Esophagus mucosa (tissue), 1 donor: ENCODE measurements around the gene TIMP2. TPM values are rescaled to one million over a fixed set of nuclear protein-coding genes. Genes with fewer than 3 reads are reported as not detected.
"Not testable (repeated sequence)": the region's sequence is repeated elsewhere in the genome, so short reads cannot be mapped to it uniquely, and the experiment has no call there.

Source experiments
- ATAC-seq: fragments of 200-7000 bp; cut with Tn5 transposase; one replicate; pipeline ENCODE4 v1.9.1; 2020
- total RNA-seq: library from RNA; stranded (reverse); gene quantifications from one replicate; pipeline ENCODE4 v1.2.4, GENCODE V29; 2023
- donor health status: DM: yes; HTN: yes; CAD: no.

The TIMP2 gene
- total RNA-seq, 1 donor from 2014 or later = 16.1 TPM

DNA sequence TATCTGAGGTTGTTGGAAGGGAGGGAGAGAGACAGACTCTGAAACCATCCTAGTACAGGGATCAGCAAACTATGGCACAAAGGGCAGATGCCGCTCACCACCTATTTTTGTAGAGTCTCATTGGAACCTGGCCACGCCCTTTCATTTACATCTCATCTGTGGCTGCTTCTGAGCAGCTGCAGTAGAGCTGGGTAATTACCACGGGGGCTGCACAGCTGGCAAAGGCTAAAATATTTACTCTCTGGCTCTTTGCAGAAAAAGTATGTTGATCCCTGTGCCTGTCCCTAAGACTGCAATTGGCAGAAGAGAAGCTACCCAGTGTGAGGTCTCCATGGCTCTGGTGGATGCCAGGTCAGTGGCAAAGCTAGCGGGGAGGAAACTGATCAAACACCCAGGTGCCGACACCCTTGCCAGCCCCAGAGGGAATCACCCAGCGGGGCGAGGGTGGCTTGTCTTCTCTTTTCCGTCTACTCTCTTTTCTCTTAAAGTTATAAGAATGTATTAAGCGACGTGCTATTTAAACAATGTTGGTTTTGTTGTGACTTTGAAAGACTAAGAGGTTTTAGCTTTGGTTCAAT lies 36.2 kb downstream of the TIMP2 start:
- no peak for ATAC-seq

DNA sequence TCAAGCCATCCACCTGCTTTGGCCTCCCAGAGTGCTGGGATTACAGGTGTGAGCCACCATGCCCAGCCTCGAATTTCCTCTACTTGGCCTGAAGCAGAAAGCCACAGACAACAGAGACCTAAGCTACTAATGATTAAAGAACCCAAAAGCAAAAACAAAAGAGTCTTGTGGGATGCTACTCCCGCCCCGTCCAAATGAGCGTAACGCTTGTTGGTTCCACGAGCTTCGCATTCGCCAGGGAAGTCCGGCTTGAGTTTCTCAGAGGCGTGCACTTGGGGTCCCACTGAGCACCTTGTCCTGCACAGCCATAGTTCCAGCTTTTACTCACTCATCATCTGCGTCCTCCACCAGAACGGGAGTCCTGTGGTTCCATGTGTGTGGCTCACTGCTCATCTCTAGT lies 38.2 kb downstream of the TIMP2 start:
- no peak for ATAC-seq

DNA sequence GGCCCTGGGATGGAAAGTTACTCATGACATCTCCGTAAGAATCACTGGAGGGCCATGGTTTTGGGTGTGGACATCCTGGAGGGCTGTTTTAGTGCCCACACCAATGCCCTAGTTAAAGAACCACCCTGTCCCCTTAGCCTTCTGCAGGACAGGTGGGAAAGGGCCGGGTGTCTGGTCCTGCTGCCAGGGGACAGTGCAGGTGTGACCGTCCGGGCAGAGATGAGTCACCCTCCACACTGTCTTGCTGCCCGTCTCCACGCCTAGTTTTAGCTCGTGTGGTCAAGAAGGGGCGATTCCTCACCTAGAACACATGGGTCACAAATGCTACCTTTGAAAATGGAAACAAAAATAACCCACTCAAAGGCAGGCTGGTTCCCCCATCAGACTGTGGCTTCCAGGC lies 39.2 kb downstream of the TIMP2 start:
- no peak for ATAC-seq

DNA sequence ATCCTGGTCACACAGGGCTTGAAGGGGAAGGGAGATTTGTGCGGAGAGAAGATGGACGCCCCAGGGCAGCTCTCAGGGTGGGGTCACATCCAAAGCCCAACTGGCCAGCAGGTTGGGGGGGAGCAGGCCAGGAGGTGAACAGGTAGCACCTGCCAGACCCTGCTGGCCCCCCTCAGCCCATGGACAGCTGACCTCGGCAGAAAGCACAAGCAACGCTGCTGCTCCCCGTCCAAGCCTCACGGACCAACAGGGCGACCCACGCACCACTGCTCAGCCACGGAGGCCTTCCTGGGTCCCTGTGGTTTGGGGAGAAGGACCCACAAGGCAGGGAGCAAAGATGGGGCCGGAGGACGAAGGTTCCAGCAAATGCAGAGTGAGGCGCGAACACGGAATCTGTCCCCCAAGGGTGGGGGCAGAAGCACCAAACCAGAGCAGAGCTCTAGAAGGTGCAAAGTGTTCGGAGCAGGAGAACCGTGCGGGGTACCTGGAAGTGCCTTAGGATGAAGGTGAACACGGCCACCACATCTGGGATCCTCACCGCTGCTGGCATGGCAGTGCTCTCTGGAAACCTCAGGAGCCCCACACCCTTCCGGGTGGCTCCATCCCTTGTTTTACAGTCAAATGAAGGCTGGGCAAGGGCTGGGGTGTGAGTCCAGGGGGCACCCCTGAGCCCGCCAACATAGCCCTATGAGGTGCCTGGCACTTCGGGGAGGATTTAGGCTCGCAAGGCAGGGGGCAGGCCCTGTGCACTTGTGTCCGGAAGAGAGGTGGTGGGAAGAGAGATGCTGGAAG lies 40.1 kb downstream of the TIMP2 start:
- ATAC-seq = no peak

DNA sequence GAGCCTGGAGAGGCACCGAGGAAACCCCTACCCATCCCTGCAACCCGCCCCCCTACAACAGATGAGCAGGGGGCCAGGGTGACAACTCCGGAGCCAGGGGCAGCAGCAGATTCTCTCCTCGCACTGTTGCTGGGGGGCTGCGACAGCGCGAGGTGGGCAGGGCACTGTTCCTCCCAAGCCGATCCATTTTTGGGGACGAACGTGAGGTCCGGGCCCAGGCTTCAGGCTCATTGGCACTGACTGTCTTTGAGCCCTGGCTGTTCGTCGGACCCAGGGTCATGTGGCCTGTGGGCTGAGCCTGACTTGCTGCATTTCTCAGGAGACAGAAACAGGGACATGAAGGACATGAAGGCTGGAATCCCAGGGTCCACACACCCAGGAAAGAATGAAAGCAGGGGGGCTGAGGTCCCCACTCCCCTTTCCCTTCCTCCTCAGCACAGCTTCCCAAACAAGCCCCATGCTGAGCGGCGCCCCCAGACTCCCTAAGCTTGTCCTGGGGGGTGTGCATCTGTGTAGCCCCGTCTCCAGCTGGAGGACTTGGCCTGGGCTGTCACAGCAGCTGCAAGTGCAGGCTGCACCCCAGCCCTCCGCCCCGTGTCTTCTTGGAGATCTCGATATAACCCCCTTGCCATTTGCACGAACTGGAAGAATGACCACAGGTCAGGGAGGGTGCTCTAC lies 40.9 kb downstream of the TIMP2 start:
- ATAC-seq = no peak

DNA sequence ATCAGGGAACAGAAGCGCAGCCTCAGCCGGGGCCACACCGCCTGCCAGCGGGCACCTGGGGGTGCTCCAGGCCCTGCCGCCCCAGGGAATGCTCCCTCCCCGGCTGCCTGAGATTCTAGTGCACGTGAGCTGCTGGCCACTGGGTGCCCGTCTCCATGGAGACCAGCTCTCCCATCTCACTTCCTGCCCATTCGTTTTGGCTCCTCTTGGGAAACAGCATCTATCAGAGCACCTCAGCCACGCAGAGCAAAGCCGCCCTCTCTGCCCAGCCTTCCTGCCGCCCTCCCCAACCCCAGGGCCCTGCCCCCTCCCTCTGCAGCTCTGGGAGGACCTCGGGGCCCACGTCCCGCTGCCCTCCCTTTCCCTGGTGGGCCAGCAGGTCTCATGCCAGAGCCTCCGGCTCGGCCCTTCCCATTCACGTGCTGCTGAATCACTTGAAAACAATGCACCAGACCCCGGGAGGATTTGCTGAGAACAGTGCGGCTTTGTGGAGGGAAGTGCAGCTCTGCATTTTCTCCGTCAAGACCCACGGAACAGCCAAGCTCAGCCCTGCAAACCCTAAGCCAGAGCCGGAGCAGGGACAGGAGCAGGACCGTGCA lies 41.6 kb downstream of the TIMP2 start:
- ATAC-seq = peak; percentile 35

DNA sequence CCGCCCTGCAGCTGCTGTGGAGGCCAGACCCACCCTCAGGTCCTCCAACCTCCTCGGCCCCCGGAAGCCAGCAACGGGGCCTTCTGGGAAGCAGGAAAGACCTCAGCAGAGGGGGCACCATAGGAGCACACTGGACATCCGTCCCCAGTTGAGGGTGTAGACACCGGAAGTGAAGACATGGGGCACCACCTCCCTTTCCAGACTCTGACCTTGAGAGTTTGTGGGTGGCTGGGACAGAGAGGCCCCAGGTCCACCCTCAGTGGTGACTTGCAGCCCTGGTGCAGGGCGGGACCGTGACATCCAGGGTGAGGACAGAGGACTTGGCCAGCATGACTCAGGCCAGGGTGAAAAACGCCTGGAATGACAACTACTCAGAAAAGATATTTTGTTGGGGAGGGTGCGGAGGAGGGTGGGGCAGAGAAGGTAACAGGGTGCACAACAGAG lies 42.1 kb downstream of the TIMP2 start:
- ATAC-seq = peak; percentile 83

DNA sequence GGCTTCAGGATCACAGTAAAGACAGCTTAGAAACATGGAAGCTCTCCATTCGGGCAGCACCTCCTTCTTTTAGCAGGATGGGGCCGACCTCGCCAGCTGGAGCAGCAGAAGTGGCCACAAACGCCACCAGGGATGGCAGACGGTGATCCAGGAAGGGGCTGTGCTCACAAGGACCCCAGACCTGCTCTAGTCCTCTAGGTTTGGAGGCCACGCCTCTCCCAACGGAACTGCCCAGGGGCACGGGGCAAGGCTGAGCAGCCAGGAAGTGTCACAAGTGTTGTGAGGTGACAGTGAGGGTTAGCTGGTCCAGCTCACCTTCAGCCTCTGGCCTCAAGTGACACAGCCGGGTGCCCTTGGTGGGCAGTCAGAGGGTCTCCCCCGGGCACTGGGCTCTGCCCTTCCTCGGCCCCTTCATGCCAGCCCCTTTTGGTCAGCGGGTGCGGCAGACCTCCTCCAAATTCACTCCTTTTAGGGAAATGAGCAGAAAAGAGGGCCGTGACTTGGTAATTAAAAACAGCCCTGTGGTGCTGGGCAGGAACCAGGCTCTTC lies 42.6 kb downstream of the TIMP2 start:
- ATAC-seq = no peak

DNA sequence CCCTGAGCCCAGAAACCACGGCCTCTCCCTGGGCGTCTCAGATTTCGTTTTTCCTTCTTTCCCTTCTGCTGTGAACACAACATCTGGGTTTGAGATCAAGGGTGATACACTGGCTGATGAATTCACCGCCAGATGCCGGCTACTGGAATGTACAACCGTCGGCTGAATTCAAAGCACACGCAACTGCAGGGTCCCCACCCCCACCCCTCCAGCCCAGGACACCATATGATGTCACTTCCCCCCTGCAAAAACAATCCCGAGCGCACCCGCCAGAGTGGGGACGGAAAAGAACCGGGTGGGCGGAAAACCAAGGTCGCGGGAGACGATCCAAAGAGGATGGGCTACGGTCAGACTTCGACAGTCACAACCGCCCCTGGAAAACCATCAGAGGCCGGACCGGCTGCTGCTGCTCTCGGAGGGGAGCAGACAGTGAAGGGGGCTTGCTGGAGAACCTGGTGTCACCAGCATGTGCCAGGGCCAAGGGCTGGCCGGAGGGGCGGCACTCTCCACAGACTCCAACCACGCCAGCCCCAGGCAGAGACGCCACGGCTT lies 45.5 kb downstream of the TIMP2 start:
- ATAC-seq = no peak

DNA sequence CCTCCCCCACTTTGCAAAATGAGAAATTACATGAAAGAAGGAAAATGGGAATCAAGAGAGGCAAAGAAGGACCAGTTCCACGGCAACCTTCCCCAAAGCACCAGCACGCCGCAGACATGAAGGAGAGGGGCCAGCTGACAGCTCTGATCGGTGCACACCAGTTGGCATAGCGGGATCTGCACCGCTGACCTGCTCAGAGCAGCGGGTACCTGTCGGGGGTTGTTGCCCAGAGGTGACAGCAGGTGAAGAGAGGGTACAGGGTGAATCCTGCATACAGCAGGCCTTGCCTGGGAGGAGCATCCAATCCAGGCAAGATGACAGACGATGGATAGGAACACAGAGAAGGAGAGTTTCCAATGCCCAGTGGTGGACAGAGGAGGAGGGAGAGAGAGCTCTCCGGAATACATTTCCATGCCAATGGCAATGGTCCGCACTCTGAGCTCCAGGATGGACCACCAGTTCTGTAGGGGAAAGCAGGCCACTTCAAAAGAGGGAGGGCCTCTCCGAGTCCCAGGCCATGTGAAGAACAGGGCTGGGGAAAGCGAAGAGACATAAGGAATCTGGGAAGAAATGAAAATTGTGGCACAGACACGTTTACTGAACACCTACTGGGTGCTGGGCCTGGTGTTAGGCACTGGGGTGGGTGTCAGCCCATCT lies 46.2 kb downstream of the TIMP2 start:
- ATAC-seq = no peak

DNA sequence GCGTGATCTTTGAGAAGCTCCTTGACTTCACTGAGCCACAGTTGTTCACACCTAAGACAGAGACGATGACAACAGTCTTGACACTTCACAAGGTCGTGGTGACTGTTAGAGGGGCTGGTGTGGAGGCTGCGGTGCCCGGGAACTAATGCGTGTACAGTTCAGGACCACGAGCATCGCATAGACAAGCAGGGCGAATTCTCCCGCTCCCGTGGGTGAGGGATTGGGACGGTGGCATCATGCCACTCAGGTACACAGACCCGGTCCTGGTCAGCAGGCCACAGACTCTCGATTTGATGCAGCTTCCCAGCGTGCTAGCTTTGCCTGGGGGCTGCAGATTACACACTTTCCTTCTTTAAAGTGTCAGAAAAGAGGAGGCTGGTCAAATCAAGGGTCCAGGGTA lies 46.9 kb downstream of the TIMP2 start:
- ATAC-seq = no peak

DNA sequence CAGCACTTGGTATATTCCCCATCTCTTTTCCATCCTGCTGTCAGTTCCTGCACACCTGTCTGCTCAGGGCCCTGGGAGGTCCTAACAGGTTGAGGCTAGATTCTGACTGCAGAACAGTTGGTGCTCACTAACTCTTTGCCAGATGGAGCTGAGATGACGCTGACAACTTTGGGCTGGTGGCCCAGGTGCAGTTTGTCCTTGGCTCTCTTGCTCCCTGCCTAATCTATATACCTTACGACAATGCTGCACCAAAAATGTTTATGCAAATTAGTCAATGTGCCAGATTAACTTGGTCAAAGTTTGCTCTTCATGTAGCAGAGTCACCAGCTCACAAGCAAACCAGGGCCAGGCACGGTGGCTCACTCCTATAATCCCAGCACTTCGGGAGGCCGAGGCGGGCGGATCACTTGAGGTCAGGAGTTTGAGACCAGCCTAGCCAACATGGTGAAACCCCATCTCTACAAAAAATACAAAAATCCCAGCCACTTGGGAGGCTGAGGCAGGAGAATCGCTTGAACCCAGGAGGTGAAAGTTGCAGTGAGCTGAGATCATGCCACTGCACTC lies 48.2 kb downstream of the TIMP2 start:
- ATAC-seq = not testable (repeated sequence)

DNA sequence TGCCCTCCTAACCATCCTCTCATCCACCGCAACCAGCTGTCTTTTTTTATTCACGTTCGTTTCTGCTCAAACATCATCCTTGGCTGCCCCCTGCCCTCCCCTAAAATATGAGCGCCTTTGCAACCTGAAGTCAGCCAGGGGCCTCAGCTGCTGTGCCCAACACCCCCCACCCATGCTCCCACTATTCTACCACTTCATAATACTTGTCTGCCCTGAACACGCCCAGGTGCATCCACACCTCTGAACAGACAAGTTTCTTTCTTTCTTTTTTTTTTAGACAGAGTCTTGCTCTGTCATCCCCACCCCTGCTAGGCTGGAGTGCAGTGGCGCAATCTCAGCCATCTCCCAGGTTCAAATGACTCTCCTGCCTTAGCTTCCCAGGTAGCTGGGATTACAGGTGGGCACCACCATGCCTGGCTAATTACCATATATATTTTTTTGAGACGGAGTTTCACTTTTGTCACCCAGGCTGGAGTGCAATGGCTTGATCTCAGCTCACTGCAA lies 49.0 kb downstream of the TIMP2 start:
- ATAC-seq = peak; percentile 48

DNA sequence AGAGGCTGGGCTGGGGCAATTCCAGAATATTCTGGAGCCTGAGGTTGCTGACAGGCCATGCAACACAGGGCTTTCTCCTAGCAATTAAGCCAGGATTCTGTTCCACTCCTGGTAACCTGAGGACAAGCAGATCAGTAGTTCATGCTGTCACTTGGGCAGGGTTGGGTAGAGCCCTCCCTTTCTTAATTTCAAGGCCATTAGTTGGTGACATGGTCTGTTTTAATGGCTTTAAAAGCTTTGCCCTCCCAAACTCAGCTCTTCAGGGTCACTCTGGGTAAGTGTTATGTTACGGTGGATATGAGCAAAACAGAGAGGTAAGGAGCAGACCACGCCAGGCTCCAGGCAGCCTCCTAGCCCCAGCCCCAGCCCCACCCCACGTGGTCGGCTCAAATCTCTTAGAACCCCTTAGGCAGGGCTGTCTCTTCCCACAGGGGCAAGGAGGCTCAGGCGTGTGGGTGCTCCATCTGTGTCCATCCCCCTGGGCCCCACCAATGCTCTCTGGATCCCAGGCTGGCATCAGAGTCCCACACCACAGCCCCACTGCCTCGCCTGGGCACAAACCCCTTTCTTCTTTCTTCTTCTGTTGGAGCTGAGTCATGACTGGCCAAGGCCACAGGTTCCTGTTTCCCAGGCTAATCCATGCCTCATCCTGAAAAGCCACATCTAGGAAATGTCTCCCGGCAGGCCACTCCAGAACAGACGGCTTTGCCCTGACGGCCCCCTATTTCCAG lies 49.7 kb downstream of the TIMP2 start:
- peak; percentile 6 for ATAC-seq

DNA sequence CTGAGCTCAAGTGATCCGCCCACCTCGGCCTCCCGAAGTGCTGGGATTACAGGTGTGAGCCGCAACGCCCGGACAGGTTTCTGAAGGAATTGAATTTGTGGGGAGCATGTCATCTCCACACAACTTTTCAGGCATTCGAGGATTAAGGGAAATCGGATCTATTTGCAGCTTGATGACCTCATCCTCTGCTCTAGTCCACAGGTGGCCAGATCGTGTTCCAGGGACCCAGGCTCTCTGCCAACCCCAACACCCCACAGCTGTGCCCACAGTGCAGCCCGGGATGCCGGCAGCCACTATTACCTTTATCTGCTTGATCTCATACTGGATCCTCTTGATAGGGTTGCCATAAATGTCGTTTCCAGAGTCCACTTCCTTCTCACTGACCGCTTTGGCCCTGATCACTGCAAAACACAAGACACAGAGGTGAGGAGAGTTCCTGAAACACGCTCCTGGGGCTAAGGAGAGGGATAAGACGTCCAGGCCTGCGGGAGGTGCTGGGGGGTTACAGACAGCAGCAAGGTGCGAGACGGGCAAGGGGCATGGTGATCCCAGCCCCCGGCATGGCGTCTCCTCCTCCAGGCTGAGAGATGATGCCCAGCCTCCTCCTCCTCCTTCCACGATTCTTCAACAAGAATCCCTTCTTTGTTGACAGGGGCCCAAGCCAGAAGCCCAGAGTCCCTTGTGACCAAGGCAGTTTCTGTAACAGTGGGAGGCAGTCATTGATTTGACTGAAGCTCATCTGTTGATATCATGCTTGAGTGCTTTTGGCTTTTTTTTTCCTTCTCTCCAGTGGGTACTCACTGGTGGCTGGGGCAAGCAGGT lies 51.5 kb downstream of the TIMP2 start:
- no peak for ATAC-seq

DNA sequence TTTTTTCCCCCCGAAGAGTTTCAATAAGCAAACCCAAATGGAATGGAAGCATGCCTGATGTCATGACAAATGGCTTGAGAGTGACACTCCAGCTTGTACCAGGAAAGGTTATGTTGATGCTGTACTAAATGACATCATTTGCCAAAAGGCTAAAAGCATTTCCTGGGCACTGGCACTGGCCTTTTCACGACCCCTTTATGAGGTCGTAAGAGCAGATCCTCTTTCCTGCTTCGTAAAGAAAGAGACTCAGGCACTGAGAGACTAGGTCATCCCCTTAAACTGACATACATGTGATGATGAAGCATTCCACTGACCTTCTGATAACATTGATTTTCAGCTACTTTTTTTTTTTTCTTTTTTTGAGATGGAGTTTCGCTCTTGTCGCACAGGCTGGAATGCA lies 52.7 kb downstream of the TIMP2 start:
- ATAC-seq = peak; percentile 48

DNA sequence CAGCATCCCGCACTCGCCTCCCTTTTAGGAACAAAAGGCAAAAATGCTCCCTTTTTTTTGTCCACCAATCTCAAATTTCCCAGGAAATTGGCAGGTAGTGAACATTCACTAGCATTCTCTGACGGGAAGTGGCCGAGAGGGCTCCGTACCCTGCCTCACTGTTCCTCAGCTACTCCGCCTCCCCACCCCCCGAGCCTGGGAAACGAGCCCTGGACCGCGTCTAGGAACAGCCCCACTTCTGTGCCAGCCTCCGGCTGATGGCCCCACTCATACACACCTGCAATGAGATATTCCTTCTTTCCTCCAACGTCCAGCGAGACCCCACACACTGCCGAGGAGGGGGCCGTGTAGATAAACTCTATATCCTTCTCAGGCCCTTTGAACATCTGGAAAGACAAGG lies 54.6 kb downstream of the TIMP2 start:
- ATAC-seq = no peak

DNA sequence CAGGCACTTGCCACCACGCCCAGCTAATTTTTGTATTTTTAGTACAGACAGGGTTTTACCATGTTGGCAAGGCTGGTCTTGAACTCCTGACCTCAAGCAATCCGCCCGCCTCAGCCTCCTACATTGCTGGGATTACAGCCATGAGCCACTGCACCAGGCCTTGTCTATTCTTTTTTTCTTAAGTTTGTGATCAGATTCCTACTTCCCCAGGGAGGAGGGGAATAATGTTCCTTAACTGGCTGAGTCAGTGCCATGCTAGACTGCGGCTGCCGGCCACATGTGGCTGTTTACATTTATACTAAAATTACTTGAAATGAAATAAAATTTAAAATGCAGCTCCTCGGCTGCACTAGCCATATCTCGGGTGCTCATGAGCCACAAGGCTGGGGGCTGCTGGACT lies 56.8 kb downstream of the TIMP2 start:
- no peak for ATAC-seq

DNA sequence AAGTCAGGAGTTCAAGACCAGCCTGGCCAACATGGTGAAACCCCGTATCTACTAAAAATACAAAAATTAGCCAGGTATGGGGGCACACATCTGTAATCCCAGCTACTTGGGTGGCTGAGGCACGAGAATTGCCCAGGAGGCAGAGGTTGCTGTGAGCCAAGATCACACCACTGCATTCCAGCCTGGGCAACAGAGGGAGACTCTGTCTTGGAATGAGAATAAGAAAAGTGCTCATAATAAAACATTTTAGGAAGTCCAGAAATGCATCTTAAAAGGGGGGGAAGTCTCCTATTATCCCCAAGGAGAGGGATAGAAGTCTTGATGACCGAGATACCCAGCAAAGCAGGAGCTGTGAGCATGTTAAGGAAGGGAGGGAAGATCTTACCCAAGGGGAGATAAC lies 58.1 kb downstream of the TIMP2 start:
- not testable (repeated sequence) for ATAC-seq
